CD4-positive, alpha-beta T cell treated with Interleukin-15 for 4 hours (primary cell): ENCODE data around the gene OVCH1.

ENCODE experiments used
- DNase-seq: peaks from one replicate; pipeline ENCODE4 v3.0.0-alpha.2; 2020; ENCODE audit warnings: low spot score

OVCH1 gene, protein sequence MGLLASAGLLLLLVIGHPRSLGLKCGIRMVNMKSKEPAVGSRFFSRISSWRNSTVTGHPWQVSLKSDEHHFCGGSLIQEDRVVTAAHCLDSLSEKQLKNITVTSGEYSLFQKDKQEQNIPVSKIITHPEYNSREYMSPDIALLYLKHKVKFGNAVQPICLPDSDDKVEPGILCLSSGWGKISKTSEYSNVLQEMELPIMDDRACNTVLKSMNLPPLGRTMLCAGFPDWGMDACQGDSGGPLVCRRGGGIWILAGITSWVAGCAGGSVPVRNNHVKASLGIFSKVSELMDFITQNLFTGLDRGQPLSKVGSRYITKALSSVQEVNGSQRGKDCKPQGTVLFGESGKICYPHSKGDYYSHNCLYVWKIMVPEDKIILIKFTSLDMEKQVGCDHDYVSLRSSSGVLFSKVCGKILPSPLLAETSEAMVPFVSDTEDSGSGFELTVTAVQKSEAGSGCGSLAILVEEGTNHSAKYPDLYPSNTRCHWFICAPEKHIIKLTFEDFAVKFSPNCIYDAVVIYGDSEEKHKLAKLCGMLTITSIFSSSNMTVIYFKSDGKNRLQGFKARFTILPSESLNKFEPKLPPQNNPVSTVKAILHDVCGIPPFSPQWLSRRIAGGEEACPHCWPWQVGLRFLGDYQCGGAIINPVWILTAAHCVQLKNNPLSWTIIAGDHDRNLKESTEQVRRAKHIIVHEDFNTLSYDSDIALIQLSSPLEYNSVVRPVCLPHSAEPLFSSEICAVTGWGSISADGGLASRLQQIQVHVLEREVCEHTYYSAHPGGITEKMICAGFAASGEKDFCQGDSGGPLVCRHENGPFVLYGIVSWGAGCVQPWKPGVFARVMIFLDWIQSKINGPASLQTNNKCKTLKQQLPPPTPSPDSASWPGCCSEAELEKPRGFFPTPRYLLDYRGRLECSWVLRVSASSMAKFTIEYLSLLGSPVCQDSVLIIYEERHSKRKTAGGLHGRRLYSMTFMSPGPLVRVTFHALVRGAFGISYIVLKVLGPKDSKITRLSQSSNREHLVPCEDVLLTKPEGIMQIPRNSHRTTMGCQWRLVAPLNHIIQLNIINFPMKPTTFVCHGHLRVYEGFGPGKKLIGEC

DNA sequence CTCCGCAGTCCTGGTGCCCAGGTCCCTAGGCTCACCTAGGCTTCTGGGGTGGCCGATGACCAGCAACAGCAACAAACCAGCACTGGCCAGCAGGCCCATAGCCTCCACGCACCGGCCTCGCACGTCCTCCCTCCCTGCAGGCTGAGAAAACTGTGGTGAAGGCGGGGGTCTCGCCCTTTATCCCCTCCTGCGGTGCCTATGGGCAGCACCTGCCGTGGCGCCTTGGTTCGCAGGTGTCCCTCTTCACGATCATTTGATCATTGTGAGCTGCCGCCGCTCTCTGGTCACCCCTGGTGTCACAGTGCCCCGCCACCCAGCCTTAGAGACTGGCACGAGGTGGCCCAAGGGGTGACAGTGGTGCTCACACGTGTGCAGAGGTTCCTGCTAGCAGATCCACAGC is at the start of gene OVCH1:
OVCH1 (minus strand) TSS at position 99 of the 400 bp plus-strand sequence; CDS start at position 99, 0 bp downstream.
- DNase-seq = no peak

DNA sequence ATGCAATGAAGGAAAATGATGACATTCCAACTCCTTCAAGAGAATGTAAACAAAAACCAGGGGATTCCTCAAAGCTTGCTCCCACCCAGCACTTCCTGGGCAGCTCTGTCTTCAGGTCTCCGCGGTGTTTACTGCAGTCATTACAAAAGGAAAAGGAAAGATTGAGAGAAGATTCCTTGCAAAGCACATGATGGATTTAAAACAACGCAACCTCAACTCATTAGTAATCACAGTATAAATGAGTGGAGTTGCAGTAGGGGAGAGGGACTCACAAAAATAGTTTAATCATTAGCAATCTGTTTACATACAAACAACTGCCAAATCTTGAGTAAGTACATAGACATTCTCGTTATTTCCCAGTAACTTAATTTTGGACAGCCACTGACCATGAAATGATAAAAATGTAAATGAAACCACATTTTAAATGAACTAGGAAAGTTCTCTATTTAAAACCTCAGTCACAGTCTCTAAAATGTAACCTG is 49.7 kb upstream of the OVCH1 start:
- no peak for DNase-seq

DNA sequence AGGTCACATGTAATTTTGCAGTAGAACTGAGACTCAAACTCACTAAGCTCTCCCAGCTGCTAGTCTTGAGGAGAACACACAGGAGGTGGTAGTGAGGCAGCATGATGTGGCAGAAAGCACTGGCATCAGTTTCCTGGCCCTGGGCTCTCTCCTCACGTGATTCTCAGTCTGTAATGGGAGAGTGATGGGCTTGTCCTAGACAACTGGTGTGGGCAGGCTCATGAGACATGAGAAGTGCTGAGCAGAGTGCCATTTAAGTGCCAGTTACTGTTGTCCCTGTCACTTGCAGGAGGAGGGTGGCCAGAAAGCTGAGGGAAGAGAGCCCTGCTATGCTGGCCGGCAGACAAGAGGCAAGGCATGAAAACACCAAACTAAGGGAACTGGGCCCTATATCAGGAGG is 48.5 kb upstream of the OVCH1 start:
- no peak for DNase-seq

DNA sequence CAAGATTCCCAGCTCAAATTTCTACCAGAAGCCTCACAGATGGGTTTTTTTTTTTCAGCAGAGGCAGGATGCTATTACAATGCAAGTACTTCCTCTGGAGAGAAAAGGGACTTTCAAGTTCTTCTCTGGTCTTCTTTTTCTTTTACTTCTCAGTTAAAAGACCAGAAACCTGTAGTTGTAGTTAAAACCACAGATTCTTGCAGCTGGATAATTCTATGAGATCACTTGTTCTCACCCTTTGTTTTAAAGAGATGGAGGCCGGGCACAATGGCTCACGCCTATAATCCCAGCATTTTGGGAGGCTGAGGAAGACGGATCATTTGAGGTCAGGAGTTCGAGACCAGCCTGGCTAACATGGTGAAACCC is 47.6 kb upstream of the OVCH1 start:
- no peak for DNase-seq

DNA sequence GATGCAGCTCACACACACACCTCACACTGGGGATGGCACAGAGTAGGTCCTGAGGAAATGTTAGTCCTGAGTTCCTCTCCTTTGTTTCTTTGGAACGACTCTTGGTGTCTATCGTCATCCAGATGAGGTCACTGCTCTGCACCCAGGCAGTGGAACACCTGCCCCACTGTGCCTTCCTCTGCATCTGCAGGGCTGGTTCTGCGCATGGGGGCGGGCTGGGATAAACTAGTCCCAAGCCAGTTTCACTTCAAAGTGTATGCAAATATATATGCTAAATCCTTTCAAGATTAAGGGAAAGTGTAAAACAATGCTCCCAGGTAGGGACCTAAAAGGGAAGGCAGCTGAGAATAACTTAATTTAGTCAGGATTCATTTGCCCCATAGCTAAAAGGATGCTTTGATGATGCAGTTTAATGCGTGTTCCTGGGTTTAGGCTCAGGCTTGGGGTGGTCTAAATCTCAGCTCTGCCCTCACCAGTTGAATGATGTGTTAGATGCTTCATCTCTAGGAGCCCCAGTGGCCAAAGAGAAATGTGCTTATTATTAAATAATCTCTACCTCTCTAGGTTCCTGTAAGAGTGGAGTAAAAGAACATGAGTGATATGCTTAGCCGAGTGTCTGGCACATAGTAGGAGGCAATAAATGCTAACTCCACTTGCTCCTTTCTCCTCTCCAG is 47.1 kb upstream of the OVCH1 start:
- no peak for DNase-seq

DNA sequence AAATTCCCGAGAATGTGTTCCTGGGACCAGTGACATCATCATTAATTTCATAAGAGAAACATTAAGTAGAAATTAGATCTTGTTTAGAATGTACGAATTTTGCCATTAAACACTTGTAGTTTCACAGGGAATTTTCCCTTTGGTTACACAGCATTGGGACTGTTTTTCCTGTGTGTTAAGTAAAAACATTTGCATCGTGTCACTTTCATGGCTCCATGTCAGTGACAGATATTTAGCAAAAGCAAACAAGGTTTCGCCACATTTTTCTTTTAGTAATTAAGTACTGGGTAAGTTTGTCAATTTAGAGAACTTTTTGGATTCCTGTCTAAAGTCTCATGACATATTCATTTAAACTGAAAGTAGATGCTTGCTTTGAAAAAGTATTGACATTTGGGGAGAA is 45.5 kb upstream of the OVCH1 start:
- DNase-seq = no peak

DNA sequence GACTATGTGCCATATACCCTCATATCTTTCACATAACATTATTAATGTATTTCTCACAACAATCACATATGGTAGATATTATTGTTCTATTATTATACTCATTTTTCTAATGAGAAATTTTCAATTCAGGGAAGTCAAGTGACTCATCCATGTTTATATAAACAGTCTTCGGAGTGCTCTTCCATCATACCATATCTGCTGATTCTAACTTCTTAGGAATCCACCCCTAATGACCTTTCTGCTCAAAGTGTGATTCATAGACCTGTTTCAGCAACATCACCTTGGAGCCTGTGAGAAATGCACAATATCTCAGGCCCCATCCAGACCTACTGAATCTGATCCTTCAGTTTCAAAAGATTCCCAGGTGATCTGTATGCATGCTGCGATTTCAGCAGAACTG is 39.8 kb upstream of the OVCH1 start:
- no peak for DNase-seq

DNA sequence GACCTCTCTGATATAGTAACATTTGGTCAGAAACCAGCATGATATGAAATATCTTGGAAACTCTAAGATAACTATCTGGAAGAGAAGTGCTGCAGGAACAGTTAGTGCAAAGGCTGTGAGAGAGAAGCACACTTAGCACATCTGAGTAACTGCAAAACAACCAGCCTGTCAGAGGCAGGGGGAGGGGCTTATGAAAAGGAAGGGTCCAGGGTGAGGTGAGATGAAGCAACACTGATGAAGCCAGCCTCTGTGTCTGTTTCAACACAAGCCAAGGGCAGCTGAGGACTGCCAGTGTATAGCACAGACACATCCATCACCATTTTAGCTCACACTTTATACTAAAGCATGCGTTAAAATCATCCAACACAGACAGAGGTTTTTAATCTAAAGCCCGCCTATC is 37.4 kb upstream of the OVCH1 start:
- no peak for DNase-seq

DNA sequence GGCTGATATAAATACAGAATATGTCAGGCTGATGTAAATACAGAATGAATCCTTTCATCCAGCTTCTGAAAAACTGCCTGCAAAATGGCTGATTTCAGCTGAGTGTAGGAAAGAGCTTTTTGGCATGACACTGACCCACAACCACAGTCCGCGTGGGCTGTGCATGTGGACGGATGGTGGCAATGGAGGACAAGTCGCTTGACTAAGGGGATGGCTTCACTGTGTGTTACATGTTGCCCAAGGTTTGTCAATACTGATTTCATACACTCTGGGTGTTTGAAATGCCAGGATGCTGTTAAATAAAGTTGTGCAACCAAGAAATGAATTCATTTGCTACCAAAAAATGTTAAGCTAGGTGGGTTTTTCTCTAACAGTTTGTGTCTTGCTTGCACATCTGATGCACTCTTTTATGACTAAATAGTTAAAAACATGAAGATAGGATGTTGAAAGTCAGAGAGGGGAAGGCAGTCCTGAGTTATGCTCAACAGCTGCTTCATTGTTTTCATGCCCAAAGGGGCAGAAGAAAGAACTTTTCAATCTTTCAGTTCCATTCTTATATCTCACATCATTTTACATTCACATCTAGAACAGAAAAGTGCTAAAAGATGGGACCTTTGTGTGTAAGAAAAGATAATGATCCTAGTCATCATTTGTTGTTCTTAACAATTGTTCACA is 36.5 kb upstream of the OVCH1 start:
- no peak for DNase-seq

DNA sequence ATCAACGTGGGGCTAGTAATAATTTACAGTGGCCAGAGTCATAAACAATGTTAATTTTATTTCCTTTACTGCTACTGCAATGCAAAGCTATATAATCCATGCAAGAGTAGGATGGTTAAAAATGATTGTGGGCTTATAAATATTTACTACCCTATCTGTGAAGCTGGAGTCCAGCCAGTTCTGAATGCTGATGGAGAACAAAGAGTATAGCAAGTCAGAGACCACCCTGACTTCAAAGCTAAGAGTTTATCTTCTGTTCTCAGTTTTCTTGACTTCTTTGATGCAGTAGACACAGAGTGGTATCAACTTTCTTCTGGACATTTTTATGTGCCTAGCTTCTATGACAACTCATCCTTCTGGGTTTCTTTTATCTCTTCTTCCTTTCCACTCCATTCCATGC is 34.0 kb upstream of the OVCH1 start:
- no peak for DNase-seq

DNA sequence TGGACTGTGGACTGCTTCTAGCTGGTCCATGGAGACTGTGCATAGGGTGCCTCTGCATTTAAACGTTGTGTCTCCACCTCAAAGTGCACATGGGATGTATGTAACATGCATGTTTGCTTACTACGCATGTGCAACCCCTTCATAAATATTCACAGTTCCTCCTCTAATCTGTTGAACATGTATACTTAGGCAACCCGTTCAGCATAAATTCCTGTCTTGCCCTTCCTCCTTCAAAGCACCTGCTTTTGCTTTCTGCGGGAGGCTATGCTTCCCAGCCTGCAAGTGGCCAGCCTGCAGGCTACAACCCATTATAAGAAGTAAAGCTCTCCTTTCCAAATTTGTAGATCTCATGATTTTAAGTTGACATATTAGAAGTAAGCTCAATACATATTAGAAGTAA is 33.0 kb upstream of the OVCH1 start:
- DNase-seq = no peak

DNA sequence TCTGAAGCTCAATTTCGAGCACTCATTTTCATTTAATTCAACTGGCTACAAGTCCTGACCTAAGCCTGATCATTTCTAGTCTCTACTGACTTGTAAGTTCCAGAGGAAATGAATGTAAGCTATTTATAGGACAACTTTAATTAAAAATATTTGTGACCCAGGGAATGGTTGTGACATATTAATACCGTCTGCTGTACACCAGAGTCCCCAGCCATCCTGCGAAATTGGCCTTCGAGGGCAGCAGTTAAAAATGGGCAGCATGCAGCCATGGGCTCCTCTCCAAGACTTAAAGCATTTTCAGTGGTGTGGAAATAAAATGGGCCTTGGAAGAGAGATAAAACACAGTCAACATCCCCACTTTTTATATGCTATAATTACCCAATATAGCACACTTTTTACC is 30.7 kb upstream of the OVCH1 start:
- no peak for DNase-seq

DNA sequence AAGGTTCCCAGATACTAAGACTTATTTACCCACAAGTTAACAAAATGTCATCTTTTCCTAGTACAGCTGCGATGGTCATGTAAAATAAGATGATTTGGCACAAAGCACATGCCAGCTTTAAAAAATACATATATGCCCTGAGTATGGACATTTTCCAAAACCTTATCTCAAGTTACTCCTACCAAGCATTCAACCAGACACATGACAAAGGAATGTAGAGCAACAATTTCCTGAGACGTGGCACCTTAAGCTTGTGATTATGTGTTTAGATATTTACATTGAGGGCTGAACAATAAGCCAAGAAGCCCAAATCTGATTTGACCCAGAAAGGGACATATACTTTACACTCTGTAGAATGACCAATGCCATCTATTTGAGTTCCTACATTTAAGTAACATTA is 24.5 kb upstream of the OVCH1 start:
- DNase-seq = no peak

DNA sequence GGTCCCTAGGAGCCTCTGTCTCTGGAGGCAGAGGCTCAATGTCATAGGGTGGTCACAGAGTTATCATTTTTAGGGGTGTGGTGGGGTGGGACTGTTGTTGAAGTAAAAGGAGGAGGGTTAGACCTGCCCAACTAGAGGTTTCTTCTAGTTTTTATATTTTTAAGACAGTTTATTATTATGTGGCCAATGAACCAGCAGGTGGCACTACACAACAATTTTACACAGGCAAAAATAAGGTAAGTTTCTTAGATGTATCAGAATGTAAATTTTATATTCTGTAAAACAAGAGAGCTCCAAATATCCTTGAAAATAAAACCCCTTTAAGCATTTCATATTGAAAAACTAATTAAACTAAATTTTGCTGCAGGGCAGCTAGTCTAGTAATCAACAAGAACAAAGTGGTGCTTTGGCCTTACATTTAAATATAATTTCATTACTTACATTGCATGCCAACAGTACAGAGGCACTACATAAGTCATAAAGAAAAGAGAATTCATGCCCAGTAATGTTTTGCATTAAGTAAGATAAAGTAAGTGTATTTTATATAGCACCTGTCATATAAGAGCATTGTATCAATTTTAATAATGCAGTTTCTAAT is 22.2 kb upstream of the OVCH1 start:
- DNase-seq = peak; percentile 16

DNA sequence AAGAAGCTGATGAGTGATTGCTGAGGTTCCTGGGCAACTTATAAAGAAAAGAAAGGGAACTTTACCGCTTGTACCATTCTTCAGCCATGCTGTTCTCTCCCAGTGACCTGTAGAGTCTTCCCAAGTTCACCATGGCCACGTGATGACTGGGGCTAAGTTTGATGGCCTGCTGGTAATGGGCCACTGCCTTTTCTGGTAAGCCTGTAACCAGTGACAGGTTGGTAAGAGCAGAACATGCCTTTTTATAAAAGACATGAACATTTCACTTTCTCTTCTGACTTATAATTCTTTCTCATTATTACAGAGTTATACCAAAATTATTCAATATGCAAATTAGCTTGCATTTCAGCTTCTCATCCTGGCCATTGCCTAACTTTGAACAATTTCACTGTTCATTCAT is 20.9 kb upstream of the OVCH1 start:
- DNase-seq = no peak

DNA sequence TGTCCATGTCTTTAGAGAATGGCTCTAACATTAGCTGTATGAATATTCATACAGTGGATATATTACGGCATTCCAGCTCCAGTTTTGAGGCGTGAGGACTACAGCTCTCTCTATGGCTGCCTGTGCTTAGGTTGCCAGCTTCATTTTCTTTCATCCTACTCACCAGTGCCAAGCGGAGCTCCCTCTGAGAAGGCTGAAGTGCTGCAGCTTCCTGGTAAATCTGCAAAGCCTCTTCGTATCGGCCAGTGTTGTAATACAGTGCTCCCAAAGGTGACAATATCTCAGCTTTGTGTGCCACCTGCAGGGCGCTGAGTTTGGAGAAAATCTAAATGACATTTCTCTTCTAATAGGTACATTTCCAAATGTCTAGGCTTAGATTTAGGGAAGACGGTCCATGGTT is 19.8 kb upstream of the OVCH1 start:
- DNase-seq = no peak

DNA sequence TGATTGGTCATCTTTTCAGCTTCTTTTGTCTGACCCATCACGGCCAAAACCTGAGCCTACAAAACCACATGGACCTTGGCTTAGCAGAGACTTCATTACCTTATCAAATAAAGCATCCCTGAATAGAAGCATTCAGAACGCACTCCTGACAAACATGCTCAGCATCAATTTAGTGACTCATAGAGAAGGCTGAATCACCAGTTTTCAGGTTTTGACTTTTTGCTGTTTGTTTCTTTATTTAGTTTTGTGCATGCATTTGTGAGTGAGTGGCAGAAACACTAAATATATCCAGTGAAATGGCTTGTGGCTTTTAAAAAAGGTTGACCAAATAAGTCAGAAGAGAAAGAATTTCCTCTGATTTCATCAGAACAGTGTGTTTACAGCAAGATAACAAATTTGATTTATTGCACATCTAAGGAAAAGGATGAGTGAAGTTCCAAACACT is 19.0 kb upstream of the OVCH1 start:
- DNase-seq = no peak

DNA sequence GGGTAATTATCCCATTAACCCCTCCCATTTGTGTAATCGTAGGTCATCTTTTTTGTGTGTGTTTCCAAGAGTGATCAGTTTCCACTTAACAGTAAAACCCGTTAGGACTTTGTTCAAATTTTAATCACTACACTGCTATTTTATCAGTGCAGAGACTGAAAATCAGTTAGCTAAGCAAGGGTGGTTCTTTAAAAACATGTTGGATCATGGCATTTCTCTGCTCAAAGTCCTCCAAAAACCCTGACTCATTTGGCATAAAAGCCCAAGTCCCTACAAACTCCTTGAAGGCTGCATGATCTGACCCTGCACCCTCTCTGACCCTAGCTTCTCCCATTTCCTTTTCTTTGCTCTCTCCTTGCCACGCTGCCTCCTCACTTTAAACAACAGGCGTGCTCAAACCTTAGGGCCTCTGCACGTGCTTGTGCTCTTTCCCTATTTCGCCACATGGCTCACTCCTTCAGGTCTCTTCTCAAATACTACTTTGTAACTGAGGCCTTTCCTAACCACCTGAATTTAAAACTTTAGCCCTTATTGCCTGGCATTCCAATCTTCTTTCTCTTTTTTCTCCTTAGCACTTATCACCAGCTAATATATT is 13.2 kb upstream of the OVCH1 start:
- DNase-seq = no peak

DNA sequence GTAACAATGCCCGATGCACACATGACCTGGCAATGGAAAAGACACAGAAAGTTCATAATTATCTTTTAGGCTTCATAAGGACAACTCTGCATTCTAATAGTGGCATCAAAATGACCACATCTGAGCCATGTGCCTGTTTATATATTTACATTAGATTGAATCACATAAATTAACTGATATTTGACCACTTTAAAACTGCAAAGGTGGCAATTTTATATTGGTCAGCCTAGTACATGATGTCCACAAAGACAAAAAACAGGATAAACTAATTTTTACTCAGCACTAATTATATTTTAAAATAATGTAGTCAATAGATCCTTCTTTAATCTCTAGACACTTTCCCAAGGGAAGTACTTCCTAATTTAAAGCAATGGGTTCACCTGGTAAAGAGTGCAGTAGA is 12.0 kb upstream of the OVCH1 start:
- DNase-seq = no peak

DNA sequence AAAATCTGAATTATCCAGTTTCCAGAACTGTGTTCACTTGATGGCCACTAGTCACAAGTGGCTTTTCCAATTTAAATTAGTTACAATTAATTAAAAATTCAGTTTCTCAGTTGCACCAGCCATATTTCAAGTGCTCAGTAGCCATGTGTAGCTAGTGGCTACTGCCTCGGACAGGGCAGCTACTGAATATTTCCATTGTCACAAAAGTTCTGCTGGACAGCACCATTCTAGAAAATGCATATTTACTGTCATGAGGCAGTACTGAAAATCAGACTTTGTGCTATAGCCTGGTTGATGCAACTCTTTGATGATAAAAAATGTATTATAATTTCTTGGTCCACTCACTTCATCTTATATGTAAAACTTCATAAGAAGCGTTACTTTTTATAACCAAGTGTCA is 11.5 kb upstream of the OVCH1 start:
- no peak for DNase-seq

DNA sequence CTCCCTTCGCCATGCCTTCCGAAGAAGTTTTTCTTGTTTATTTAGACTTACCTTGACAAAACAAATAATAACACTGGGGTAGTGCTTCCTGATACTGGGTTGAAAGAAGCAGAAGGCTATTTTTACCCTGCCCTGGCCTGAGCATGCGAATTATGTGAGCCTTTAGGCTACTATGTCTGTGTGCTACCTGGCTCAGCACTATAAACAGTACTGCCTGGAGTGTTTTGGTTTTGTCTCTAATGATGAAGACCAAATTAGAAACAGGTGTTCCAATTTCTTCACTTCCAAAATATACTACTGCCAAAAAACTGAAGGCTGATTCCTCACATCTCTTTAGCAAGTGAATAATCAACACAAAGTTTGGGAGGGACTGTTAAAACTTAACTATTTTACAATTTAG is 7.6 kb upstream of the OVCH1 start:
- DNase-seq = no peak
